ENCODE measurements around the gene ZNF726.

The ZNF726 gene

GRCh38 chr19:23981863-23982262, 67.2 kb downstream of the ZNF726 start:
- no peak for TF ChIP-seq CTCF (conservative IDR thresholded peaks at IDR 0.05; ENCODE audit: control insufficient read depth, insufficient read depth, low read depth, low read length)
- no peak overlapping the region for H3K4me3 ChIP-seq (ENCODE audit: control insufficient read depth, low read depth, low read length)
- no peak for DNase-seq (ENCODE audit: low read depth)

GRCh38 chr19:23983406-23983805, 68.7 kb downstream of the ZNF726 start:
- no peak for TF ChIP-seq CTCF (conservative IDR thresholded peaks at IDR 0.05; ENCODE audit: control insufficient read depth, insufficient read depth, low read depth, low read length)
- DNase-seq (ENCODE audit: low read depth) = no peak

More at GRCh38 chr19:23983406-23983805, 68.7 kb downstream of the ZNF726 start:
- no peak overlapping the region for H3K4me3 ChIP-seq (ENCODE audit: control insufficient read depth, low read depth, low read length)
